LNCaP clone FGC (cell line): ENCODE data around the gene BEGAIN.

Experiments
- DNase-seq: peaks from one replicate; pipeline ENCODE4 v3.0.0-alpha.2; 2011; ENCODE audit warnings: low read depth
- H3K4me3 ChIP-seq: 2 replicates; pipeline ENCODE4 v1.5.1; 2011; ENCODE audit warnings: mild to moderate bottlenecking, low read depth, low read length, control low read depth
- CTCF ChIP-seq: IDR thresholded peaks from 2 replicates; pipeline ENCODE4 v1.5.1; 2012; ENCODE audit warnings: mild to moderate bottlenecking; ENCODE audit not compliant: control insufficient read depth, insufficient read depth; ENCODE audit errors: extremely low read depth

Gene BEGAIN

DNA sequence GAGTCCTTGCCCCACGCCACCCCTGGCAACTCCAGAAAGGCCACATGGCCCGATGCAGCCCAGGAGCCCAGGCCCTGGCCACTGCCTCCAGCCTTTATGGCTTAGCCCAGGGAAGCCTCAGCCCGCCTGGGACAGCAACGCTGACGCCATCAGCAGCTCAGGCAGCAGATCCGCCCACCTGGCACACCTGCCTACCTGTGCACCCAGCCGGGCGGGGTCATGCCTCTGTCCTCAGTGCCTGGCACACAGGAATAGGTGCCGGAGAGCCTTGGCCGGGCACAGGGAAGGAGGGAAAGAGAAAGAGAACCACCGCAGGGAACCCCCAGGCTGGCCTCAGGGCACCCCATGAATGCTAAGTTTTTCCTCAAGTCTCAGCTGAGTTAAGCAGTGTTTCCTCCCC, 21.1 kb downstream of the BEGAIN start:
- no peak for TF ChIP-seq CTCF
- no peak for DNase-seq
- no peak overlapping the region for H3K4me3 ChIP-seq

- H3K4me3 ChIP-seq = no peak overlapping the region
- no peak for DNase-seq
- TF ChIP-seq CTCF = no peak
Observed at GRCh38 chr14:100565650-100566049, 21.6 kb downstream of the BEGAIN start.

- DNase-seq = no peak
- TF ChIP-seq CTCF = no peak
- no peak overlapping the region for H3K4me3 ChIP-seq
Observed at GRCh38 chr14:100564512-100564911, 22.7 kb downstream of the BEGAIN start.

- no peak for TF ChIP-seq CTCF
- no peak for DNase-seq
- H3K4me3 ChIP-seq = no peak overlapping the region
Observed at GRCh38 chr14:100562751-100563150, 24.5 kb downstream of the BEGAIN start.

GRCh38 chr14:100561005-100561404, 26.2 kb downstream of the BEGAIN start:
- DNase-seq = no peak
- TF ChIP-seq CTCF = no peak
- H3K4me3 ChIP-seq = no peak overlapping the region

DNA sequence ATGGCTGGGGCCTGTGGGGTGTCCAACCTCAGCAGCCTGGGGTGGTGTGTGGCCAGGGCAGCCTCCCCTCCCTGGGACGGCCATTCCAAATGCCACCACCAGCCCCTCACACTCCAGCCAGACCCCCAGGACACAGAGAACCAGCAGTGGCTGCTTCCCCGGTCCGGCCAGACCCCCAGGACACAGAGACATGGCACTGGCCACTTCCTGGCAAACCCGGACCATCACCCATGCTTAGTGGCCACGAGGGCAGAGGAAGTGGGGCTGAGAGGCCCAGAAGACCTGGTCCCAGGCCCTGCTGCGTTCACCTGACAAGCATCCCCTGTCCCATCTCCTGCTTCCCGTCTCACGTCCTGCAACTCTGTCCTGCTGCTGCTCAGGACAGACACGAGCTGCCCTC, 26.7 kb downstream of the BEGAIN start:
- no peak for DNase-seq
- TF ChIP-seq CTCF = no peak
- H3K4me3 ChIP-seq = no peak overlapping the region

GRCh38 chr14:100559455-100559854, 27.8 kb downstream of the BEGAIN start:
- DNase-seq = no peak
- H3K4me3 ChIP-seq = no peak overlapping the region
- no peak for TF ChIP-seq CTCF
